Measurements from ENCODE around the gene PLXDC2. TPM values are rescaled to one million over a fixed set of nuclear protein-coding genes. Genes with fewer than 3 reads are reported as not detected.

PLXDC2 gene
- total and polyA plus RNA-seq, 10 donors = 1.8 to 50.4 (median 29.7) TPM

GRCh38 chr10:19872504-19873271 lies 56.5 kb downstream of the PLXDC2 start:
- intact Hi-C loops (cut with DNase I; ENCODE audit: low total_unique reads) = no loop called here
- no peaks in the 10 kb centered on the region for H3K9me3 ChIP-seq
- H3K4me3 ChIP-seq = no peak overlapping the region
- DNase-seq = no peak
- WGBS, 5 donors = 78 to 93% (median 84%) methylated on average over 11 of the region's 11 CpGs
- H3K27ac ChIP-seq = no peak overlapping the region
- no peaks in the 10 kb centered on the region for H3K36me3 ChIP-seq
- no peaks in the 10 kb centered on the region for H3K27me3 ChIP-seq (replicated peaks in 1 of 7)
- peaks cover 0 to 6% (median 0%) of the 10 kb centered on the region in 6 donors for H3K4me1 ChIP-seq
- TF ChIP-seq POLR2AphosphoS5 (IDR thresholded peaks at IDR 0.05) = no peak
- TF ChIP-seq POLR2A (IDR thresholded peaks at IDR 0.05) = no peak
- TF ChIP-seq CTCF (IDR thresholded peaks at IDR 0.05 in 8 of 11, conservative IDR thresholded peaks at IDR 0.05 in 3 of 11) = no peak

GRCh38 chr10:19874190-19874589 lies 58.0 kb downstream of the PLXDC2 start:
- H3K27me3 ChIP-seq (replicated peaks in 1 of 7) = no peaks in the 10 kb centered on the region
- no peak overlapping the region for H3K4me3 ChIP-seq
- H3K4me1 ChIP-seq = peaks cover 0 to 6% (median 0%) of the 10 kb centered on the region in 6 donors
- H3K27ac ChIP-seq = no peak overlapping the region
- WGBS, 5 donors = 73 to 93% (median 89%) methylated on average over 3 of the region's 3 CpGs
- H3K36me3 ChIP-seq = no peaks in the 10 kb centered on the region
- no peaks in the 10 kb centered on the region for H3K9me3 ChIP-seq
- intact Hi-C loops (cut with DNase I; ENCODE audit: low total_unique reads) = no loop called here
- no peak for TF ChIP-seq POLR2A (IDR thresholded peaks at IDR 0.05)
- no peak for TF ChIP-seq CTCF (IDR thresholded peaks at IDR 0.05 in 8 of 11, conservative IDR thresholded peaks at IDR 0.05 in 3 of 11)
- no peak for TF ChIP-seq POLR2AphosphoS5 (IDR thresholded peaks at IDR 0.05)
- no peak for DNase-seq

GRCh38 chr10:19874791-19875190 lies 58.6 kb downstream of the PLXDC2 start:
- Histone ChIP-seq H3K4me1 (peaks cover 0 to 6% (median 0%) of the 10 kb centered on the region in 6 donors), H3K27me3 (replicated peaks in 1 of 7) (no peaks in the 10 kb centered on the region), H3K36me3 (no peaks in the 10 kb centered on the region), H3K9me3 (no peaks in the 10 kb centered on the region), H3K27ac (no peak overlapping the region), H3K4me3 (no peak overlapping the region)
- TF ChIP-seq POLR2A (IDR thresholded peaks at IDR 0.05) (no peak), POLR2AphosphoS5 (IDR thresholded peaks at IDR 0.05) (no peak), CTCF (IDR thresholded peaks at IDR 0.05 in 8 of 11, conservative IDR thresholded peaks at IDR 0.05 in 3 of 11) (no peak)
- DNase-seq = no peak
- 77 to 93% (median 88%) methylated on average over 9 of the region's 9 CpGs for WGBS, 5 donors
- intact Hi-C loops (cut with DNase I; ENCODE audit: low total_unique reads) = no loop called here

- no peak overlapping the region for H3K4me3 ChIP-seq
- no peaks in the 10 kb centered on the region for H3K9me3 ChIP-seq
- 71 to 92% (median 82%) methylated on average over 2 of the region's 2 CpGs for whole genome bisulfite sequencing, 5 donors
- H3K36me3 ChIP-seq = no peaks in the 10 kb centered on the region
- intact Hi-C loops (cut with DNase I; ENCODE audit: low total_unique reads) = no loop called here
- no peak for DNase-seq
- peaks cover 0 to 6% (median 0%) of the 10 kb centered on the region in 6 donors for H3K4me1 ChIP-seq
- no peak overlapping the region for H3K27ac ChIP-seq
- no peak for TF ChIP-seq POLR2AphosphoS5 (IDR thresholded peaks at IDR 0.05)
- no peak for TF ChIP-seq CTCF (IDR thresholded peaks at IDR 0.05 in 8 of 11, conservative IDR thresholded peaks at IDR 0.05 in 3 of 11)
- TF ChIP-seq POLR2A (IDR thresholded peaks at IDR 0.05) = no peak
- H3K27me3 ChIP-seq (replicated peaks in 1 of 7) = no peaks in the 10 kb centered on the region
These were observed 60.3 kb downstream of the PLXDC2 start for GRCh38 chr10:19876570-19876969.
